DND-41 (cell line): ENCODE data around the gene SPEF2.

Experiments used
- EZH2 ChIP-seq: IDR thresholded peaks from 3 replicates; pipeline ENCODE4 v1.6.1; 2012; ENCODE audit warnings: borderline replicate concordance, low read depth, mild to moderate bottlenecking, moderate library complexity, low read length, inconsistent platforms; ENCODE audit not compliant: severe bottlenecking
- TF ChIP-seq, protein P1 (sequence below): IDR thresholded peaks from 2 replicates; pipeline ENCODE4 v1.5.1; 2012; ENCODE audit warnings: borderline replicate concordance, low read length, moderate library complexity, mild to moderate bottlenecking; ENCODE audit not compliant: poor library complexity, severe bottlenecking; ENCODE audit errors: extremely low read depth

GRCh38 chr5:35859101-35859661, 241.5 kb downstream of the SPEF2 start:
- TF ChIP-seq, protein P1, sequence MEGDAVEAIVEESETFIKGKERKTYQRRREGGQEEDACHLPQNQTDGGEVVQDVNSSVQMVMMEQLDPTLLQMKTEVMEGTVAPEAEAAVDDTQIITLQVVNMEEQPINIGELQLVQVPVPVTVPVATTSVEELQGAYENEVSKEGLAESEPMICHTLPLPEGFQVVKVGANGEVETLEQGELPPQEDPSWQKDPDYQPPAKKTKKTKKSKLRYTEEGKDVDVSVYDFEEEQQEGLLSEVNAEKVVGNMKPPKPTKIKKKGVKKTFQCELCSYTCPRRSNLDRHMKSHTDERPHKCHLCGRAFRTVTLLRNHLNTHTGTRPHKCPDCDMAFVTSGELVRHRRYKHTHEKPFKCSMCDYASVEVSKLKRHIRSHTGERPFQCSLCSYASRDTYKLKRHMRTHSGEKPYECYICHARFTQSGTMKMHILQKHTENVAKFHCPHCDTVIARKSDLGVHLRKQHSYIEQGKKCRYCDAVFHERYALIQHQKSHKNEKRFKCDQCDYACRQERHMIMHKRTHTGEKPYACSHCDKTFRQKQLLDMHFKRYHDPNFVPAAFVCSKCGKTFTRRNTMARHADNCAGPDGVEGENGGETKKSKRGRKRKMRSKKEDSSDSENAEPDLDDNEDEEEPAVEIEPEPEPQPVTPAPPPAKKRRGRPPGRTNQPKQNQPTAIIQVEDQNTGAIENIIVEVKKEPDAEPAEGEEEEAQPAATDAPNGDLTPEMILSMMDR: no peak
- TF ChIP-seq EZH2: no peak
